Ishikawa (cell line): Measurements from ENCODE around the gene LINS1.

ENCODE experiments used
- CREB1 ChIP-seq: IDR thresholded peaks from 2 replicates; pipeline ENCODE4 v1.6.1; 2012; ENCODE audit warnings: low read depth
- EP300 ChIP-seq: IDR thresholded peaks from 2 replicates; pipeline ENCODE4 v1.6.1; 2012; ENCODE audit warnings: borderline replicate concordance
- FOXM1 ChIP-seq: IDR thresholded peaks from 2 replicates; pipeline ENCODE4 v1.6.1; 2012; ENCODE audit warnings: low read depth, borderline replicate concordance
- NFIC ChIP-seq: IDR thresholded peaks from 2 replicates; pipeline ENCODE4 v1.6.1; 2012
- RAD21 ChIP-seq: IDR thresholded peaks from 2 replicates; pipeline ENCODE4 v1.6.1; 2012; ENCODE audit warnings: low read depth
- TF ChIP-seq, protein P1 (sequence below): IDR thresholded peaks from 2 replicates; pipeline ENCODE4 v1.6.1; 2012
- TF ChIP-seq, protein P2 (sequence below): IDR thresholded peaks from 2 replicates; pipeline ENCODE4 v1.6.1; 2012

DNA sequence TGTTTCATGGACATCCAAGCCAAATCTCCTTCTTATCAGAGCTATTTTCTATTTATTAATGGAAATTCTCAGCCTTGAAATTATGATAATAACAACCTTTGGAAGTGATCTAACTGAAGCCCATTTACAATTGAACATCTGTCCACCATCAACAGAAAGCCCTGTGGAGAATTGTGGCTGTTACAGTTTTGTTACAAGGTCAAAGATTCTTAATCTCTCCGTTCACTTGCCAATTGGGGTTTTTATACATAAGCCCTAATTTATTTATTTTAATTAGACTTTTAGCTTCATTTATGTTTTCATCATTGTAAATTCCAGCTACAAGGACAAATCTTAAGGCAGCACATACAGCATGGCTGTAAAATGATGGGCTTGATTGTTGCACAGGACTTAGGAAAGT, 76.5 kb downstream of the LINS1 start:
- no peak for TF ChIP-seq RAD21
- no peak for TF ChIP-seq EP300
- TF ChIP-seq NFIC = no peak
- TF ChIP-seq, protein P1, sequence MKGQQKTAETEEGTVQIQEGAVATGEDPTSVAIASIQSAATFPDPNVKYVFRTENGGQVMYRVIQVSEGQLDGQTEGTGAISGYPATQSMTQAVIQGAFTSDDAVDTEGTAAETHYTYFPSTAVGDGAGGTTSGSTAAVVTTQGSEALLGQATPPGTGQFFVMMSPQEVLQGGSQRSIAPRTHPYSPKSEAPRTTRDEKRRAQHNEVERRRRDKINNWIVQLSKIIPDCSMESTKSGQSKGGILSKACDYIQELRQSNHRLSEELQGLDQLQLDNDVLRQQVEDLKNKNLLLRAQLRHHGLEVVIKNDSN = no peak
- no peak for TF ChIP-seq CREB1
- TF ChIP-seq, protein P2, sequence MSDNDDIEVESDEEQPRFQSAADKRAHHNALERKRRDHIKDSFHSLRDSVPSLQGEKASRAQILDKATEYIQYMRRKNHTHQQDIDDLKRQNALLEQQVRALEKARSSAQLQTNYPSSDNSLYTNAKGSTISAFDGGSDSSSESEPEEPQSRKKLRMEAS = no peak
- TF ChIP-seq FOXM1 = no peak
